Adrenal gland (tissue), 5 donors: Measurements from ENCODE around the gene PSMB3.

Experiments used
- CTCF ChIP-seq, 6 experiments: fragments of 450-650 bp in 4 of 6; fragments of 200-600 bp in 2 of 6; sonication (generic) in 1 of 6; IDR thresholded peaks; 1 replicate in 5 of 6; 2 replicates in 1 of 6; pipeline versions ENCODE4 v1.5.1 to v1.8.0; 2016 to 2021; ENCODE audit warnings: antibody characterized with exemption in 6 of 6, mild to moderate bottlenecking in 2 of 6, moderate library complexity in 1 of 6
- POLR2A ChIP-seq, 2 donors: fragments of 450-650 bp; IDR thresholded peaks; one replicate each; pipeline ENCODE4 v1.6.1; 2017; ENCODE audit warnings: antibody characterized with exemption in 2 of 2, mild to moderate bottlenecking in 2 of 2, moderate library complexity in 1 of 2
- donor health status: DM: no; HTN: no; CAD: no.

GRCh38 chr17:38702916-38703741 is 49.4 kb upstream of the PSMB3 start:
- TF ChIP-seq CTCF (IDR thresholded peaks at IDR 0.05): no peak
- no peak for TF ChIP-seq POLR2A (IDR thresholded peaks at IDR 0.05)
